Measurements from ENCODE around the gene MYF6.
A peak's percentile ranks its signal among the peaks of the same experiment; 100 is the strongest.

Gene MYF6

GRCh38 chr12:80701388-80701787 is 6.0 kb upstream of the MYF6 start:
- TF ChIP-seq CTCF (IDR thresholded peaks at IDR 0.05; ENCODE audit: insufficient read depth, low read length, missing control alignments) = no peak
- ChIA-PET CTCF (interaction anchor here (1.4 kb wide), 1 partner anchor 11 kb away, joined by 4 read pairs; no protein-coding TSS in a partner anchor), POLR2A (no interaction called here)
- no peak overlapping the region for H3K4me3 ChIP-seq (ENCODE audit: low read depth, low read length)
- no peak for DNase-seq (ENCODE audit: low read depth, low spot score)

GRCh38 chr12:80702889-80703805 is 4.3 kb upstream of the MYF6 start:
- no peak overlapping the region for H3K4me3 ChIP-seq (ENCODE audit: low read depth, low read length)
- CTCF ChIA-PET = interaction anchor here (0.6 to 1.1 kb wide), 4 partner anchors 9 to 16 kb away, joined by 3 to 6 read pairs (median 3); no protein-coding TSS in a partner anchor

GRCh38 chr12:80704420-80704819 is 3.0 kb upstream of the MYF6 start:
- CTCF ChIA-PET = interaction anchor here (0.7 to 0.9 kb wide), 2 partner anchors 15 to 434 kb away, joined by 3 read pairs; no protein-coding TSS in a partner anchor
- POLR2A ChIA-PET = no interaction called here

More at GRCh38 chr12:80702889-80703805, 4.3 kb upstream of the MYF6 start:
- POLR2A ChIA-PET = no interaction called here
- peak; percentile 5 for DNase-seq (ENCODE audit: low read depth, low spot score)
- TF ChIP-seq CTCF (IDR thresholded peaks at IDR 0.05; ENCODE audit: insufficient read depth, low read length, missing control alignments) = no peak

GRCh38 chr12:80707830-80708258 is 410 bp downstream of the MYF6 start:
- TF ChIP-seq CTCF (IDR thresholded peaks at IDR 0.05; ENCODE audit: insufficient read depth, low read length, missing control alignments) = no peak
- DNase-seq (ENCODE audit: low read depth, low spot score) = no peak

More at GRCh38 chr12:80704420-80704819, 3.0 kb upstream of the MYF6 start:
- H3K4me3 ChIP-seq (ENCODE audit: low read depth, low read length) = no peak overlapping the region
- no peak for DNase-seq (ENCODE audit: low read depth, low spot score)
- TF ChIP-seq CTCF (IDR thresholded peaks at IDR 0.05; ENCODE audit: insufficient read depth, low read length, missing control alignments) = no peak

GRCh38 chr12:80708259-80708974 is 983 bp downstream of the MYF6 start:
- no peak for TF ChIP-seq CTCF (IDR thresholded peaks at IDR 0.05; ENCODE audit: insufficient read depth, low read length, missing control alignments)
- no peak for DNase-seq (ENCODE audit: low read depth, low spot score)
- 0 out of 2 replicates have a peak overlapping the region, but pooled peaks have one; percentile 1 for H3K4me3 ChIP-seq (ENCODE audit: low read depth, low read length)
- CTCF ChIA-PET = no interaction called here
- POLR2A ChIA-PET = no interaction called here

More at GRCh38 chr12:80707830-80708258, 410 bp downstream of the MYF6 start:
- ChIA-PET CTCF (no interaction called here), POLR2A (no interaction called here)
- H3K4me3 ChIP-seq (ENCODE audit: low read depth, low read length) = no peak overlapping the region

GRCh38 chr12:80708975-80709328 is 1.5 kb downstream of the MYF6 start:
- no peak for DNase-seq (ENCODE audit: low read depth, low spot score)
- no peak for TF ChIP-seq CTCF (IDR thresholded peaks at IDR 0.05; ENCODE audit: insufficient read depth, low read length, missing control alignments)
- H3K4me3 ChIP-seq (ENCODE audit: low read depth, low read length) = no peak overlapping the region
- ChIA-PET CTCF (no interaction called here), POLR2A (no interaction called here)
